Measurements from ENCODE around the gene VPS54. TPM values are rescaled to one million over a fixed set of nuclear protein-coding genes. Genes with fewer than 3 reads are reported as not detected.

Gene VPS54
- total RNA-seq, 1 experiment from 2014 or later: 21.2 TPM

GRCh38 chr2:64029116-64029665 is 10.0 kb upstream of the VPS54 start:
- POLR2A ChIA-PET: no interaction called here
- Histone ChIP-seq H3K4me1 (ENCODE audit: control insufficient read depth, insufficient read depth, low read length) (no peaks in the 10 kb centered on the region), H3K4me3 (ENCODE audit: low read depth in 2 of 2, low read length in 2 of 2) (no peak overlapping the region), H3K27ac (ENCODE audit: low read length) (no peak overlapping the region), H3K27me3 (ENCODE audit: control insufficient read depth, insufficient read depth, low read length) (peaks cover 10% of the 10 kb centered on the region; the same call in 1 of the 2 replicates), H3K9me3 (ENCODE audit: control insufficient read depth, insufficient read depth, low read depth, low read length) (no peaks in the 10 kb centered on the region), H3K36me3 (ENCODE audit: control insufficient read depth, insufficient read depth, low read length) (no peaks in the 10 kb centered on the region)
- DNase-seq (ENCODE audit: low read depth, low spot score) (no peak), ATAC-seq (no peak)
- intact Hi-C loops (cut with micrococcal nuclease; ENCODE audit: unreplicated experiment) (no loop called here), in situ Hi-C loops (cut with HindIII; ENCODE audit: low pct_unique_long_range_greater_than_20kb, low sequenced_read_pairs) (no loop called here)
- BruUV-seq (replicated peaks): no TSS peak
- CTCF ChIA-PET: no interaction called here
- TF ChIP-seq SIN3A (IDR thresholded peaks at IDR 0.05; ENCODE audit: borderline replicate concordance, insufficient read depth, low read depth, low read length) (no peak), POLR2AphosphoS5 (IDR thresholded peaks at IDR 0.05; ENCODE audit: low read depth, low read length) (no peak), CTCF (IDR thresholded peaks at IDR 0.05) (no peak), TCF7L2 (IDR thresholded peaks at IDR 0.05; ENCODE audit: low read depth, low read length) (no peak)
- TF ChIP-seq, protein P1, sequence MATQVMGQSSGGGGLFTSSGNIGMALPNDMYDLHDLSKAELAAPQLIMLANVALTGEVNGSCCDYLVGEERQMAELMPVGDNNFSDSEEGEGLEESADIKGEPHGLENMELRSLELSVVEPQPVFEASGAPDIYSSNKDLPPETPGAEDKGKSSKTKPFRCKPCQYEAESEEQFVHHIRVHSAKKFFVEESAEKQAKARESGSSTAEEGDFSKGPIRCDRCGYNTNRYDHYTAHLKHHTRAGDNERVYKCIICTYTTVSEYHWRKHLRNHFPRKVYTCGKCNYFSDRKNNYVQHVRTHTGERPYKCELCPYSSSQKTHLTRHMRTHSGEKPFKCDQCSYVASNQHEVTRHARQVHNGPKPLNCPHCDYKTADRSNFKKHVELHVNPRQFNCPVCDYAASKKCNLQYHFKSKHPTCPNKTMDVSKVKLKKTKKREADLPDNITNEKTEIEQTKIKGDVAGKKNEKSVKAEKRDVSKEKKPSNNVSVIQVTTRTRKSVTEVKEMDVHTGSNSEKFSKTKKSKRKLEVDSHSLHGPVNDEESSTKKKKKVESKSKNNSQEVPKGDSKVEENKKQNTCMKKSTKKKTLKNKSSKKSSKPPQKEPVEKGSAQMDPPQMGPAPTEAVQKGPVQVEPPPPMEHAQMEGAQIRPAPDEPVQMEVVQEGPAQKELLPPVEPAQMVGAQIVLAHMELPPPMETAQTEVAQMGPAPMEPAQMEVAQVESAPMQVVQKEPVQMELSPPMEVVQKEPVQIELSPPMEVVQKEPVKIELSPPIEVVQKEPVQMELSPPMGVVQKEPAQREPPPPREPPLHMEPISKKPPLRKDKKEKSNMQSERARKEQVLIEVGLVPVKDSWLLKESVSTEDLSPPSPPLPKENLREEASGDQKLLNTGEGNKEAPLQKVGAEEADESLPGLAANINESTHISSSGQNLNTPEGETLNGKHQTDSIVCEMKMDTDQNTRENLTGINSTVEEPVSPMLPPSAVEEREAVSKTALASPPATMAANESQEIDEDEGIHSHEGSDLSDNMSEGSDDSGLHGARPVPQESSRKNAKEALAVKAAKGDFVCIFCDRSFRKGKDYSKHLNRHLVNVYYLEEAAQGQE (IDR thresholded peaks at IDR 0.05; ENCODE audit: insufficient read depth in 1 of 2, low read depth in 2 of 2, low read length in 1 of 2): no peak

DNA sequence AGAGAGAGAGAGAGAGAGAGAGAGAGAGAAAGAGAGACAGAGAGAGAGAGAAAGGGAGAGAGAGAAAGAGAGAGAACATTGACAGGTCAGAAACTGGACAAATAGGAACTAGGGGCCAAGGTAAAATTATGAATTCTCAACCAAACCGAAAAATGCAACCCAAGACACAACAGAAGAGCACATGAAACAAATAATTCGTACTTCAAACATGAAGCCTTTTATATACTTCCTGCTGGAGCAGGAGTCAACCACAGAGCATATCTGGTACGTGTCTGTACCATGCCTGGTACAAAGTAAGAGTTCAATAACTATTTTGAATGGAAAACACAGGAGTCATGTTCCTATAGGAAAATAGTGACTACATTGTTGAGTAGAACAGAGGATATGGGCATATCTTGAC is 6.5 kb upstream of the VPS54 start:
- no TSS peak for BruUV-seq (replicated peaks)
- TF ChIP-seq CTCF (IDR thresholded peaks at IDR 0.05): no peak
- TF ChIP-seq SIN3A (IDR thresholded peaks at IDR 0.05; ENCODE audit: borderline replicate concordance, insufficient read depth, low read depth, low read length): no peak
- no peak for TF ChIP-seq POLR2AphosphoS5 (IDR thresholded peaks at IDR 0.05; ENCODE audit: low read depth, low read length)
- TF ChIP-seq, protein P1 (IDR thresholded peaks at IDR 0.05; ENCODE audit: insufficient read depth in 1 of 2, low read depth in 2 of 2, low read length in 1 of 2): no peak
- no peak for TF ChIP-seq TCF7L2 (IDR thresholded peaks at IDR 0.05; ENCODE audit: low read depth, low read length)
- no peaks in the 10 kb centered on the region for H3K9me3 ChIP-seq (ENCODE audit: control insufficient read depth, insufficient read depth, low read depth, low read length)
- H3K36me3 ChIP-seq (ENCODE audit: control insufficient read depth, insufficient read depth, low read length): no peaks in the 10 kb centered on the region
- ChIA-PET CTCF (no interaction called here), POLR2A (no interaction called here)
- in situ Hi-C loops (cut with HindIII; ENCODE audit: low pct_unique_long_range_greater_than_20kb, low sequenced_read_pairs): no loop called here
- intact Hi-C loops (cut with micrococcal nuclease; ENCODE audit: unreplicated experiment): no loop called here
- DNase-seq (ENCODE audit: low read depth, low spot score) (no peak), ATAC-seq (no peak)
- H3K27ac ChIP-seq (ENCODE audit: low read length): no peak overlapping the region
- no peak overlapping the region for H3K4me3 ChIP-seq (ENCODE audit: low read depth in 2 of 2, low read length in 2 of 2)
- peaks cover 10% of the 10 kb centered on the region; the same call in 1 of the 2 replicates for H3K27me3 ChIP-seq (ENCODE audit: control insufficient read depth, insufficient read depth, low read length)
- peaks cover 3% of the 10 kb centered on the region; the same call in 1 of the 2 replicates for H3K4me1 ChIP-seq (ENCODE audit: control insufficient read depth, insufficient read depth, low read length)
